ENCODE measurements around the gene ALPG. TPM values are rescaled to one million over a fixed set of nuclear protein-coding genes. Genes with fewer than 3 reads are reported as not detected.
A peak's percentile ranks its signal among the peaks of the same experiment; 100 is the strongest.

ALPG gene
- total and polyA plus RNA-seq, 2 of the 4 experiments (the other 2 are of a cell fraction): not detected

GRCh38 chr2:232372231-232373208, 34.1 kb upstream of the ALPG start:
- peak; percentile 93 for TF ChIP-seq CEBPB (IDR thresholded peaks at IDR 0.05; ENCODE audit: low read depth, low read length)
- no peak for TF ChIP-seq NFE2L2 (IDR thresholded peaks at IDR 0.05; ENCODE audit: low read depth, low read length)
- TF ChIP-seq CHD1 (IDR thresholded peaks at IDR 0.05; ENCODE audit: low read depth, low read length): no peak
- in situ Hi-C loops (cut with MboI; ENCODE audit: low sequenced_read_pairs): no loop called here
- 81% methylated on average over 7 of the region's 18 CpGs; no CpG with 5 or more reads in 1 of the 2 experiments for WGBS, 2 experiments (ENCODE audit: extremely low coverage in 2 of 2, insufficient read length in 1 of 2)

More at GRCh38 chr2:232372231-232373208, 34.1 kb upstream of the ALPG start:
- Histone ChIP-seq H3K56ac (ENCODE audit: extremely low read depth, insufficient read depth, low read length) (no peak overlapping the region), H3K9ac (ENCODE audit: low read depth, low read length) (no peak overlapping the region), H4K91ac (ENCODE audit: insufficient read depth, low read depth, low read length) (no peak overlapping the region), H3K4me2 (ENCODE audit: low read depth, low read length) (no peak overlapping the region), H2BK15ac (ENCODE audit: low read depth, low read length) (no peak overlapping the region), H2AFZ (replicated peaks; ENCODE audit: low read length, poor library complexity) (no peak overlapping the region), H3K27ac (ENCODE audit: insufficient read depth, low read length) (no peak overlapping the region), H3K79me1 (ENCODE audit: low read depth in 1 of 2, low read length in 2 of 2) (no peaks in the 10 kb centered on the region), H3K4me3 (ENCODE audit: insufficient read depth, low read depth, low read length) (no peak overlapping the region), H2BK120ac (ENCODE audit: low read depth, low read length) (no peak overlapping the region), H2AK9ac (replicated peaks; ENCODE audit: low read depth, low read length, poor library complexity) (no peak overlapping the region), H3K9me3 (ENCODE audit: control insufficient read depth, insufficient read depth, low read length) (no peaks in the 10 kb centered on the region), H3K4me1 (ENCODE audit: control insufficient read depth, insufficient read depth, low read length) (no peaks in the 10 kb centered on the region; the same call in 1 of the 2 replicates), H3K14ac (replicated peaks; ENCODE audit: low read depth, low read length) (no peak overlapping the region; the same call in 1 of the 2 replicates), H3K18ac (ENCODE audit: low read depth, low read length) (no peak overlapping the region), H4K8ac (ENCODE audit: low read depth in 2 of 2, low read length in 2 of 2) (no peak overlapping the region), H2BK5ac (ENCODE audit: low read depth, low read length, poor library complexity, severe bottlenecking) (no peak overlapping the region), H2AK5ac (ENCODE audit: low read depth, low read length) (no peak overlapping the region), H4K20me1 (ENCODE audit: insufficient read depth, low read length) (no peaks in the 10 kb centered on the region), H4K5ac (ENCODE audit: low read depth, low read length) (no peak overlapping the region), H3K4ac (ENCODE audit: low read depth, low read length) (no peak overlapping the region), H3K9me1 (ENCODE audit: insufficient read depth, low read length) (no peaks in the 10 kb centered on the region), H3K23ac (ENCODE audit: low read depth, low read length) (no peak overlapping the region), H3K27me3 (ENCODE audit: control insufficient read depth, insufficient read depth, low read length) (peaks cover 36% of the 10 kb centered on the region), H2BK20ac (ENCODE audit: low read depth, low read length) (no peak overlapping the region), H3K36me3 (ENCODE audit: control insufficient read depth, insufficient read depth, low read length) (no peaks in the 10 kb centered on the region)
- dilution Hi-C loops (cut with HindIII; ENCODE audit: low sequenced_read_pairs, unreplicated experiment): no loop called here
- POLR2A ChIA-PET (ENCODE audit: unreplicated experiment): no interaction called here
- CTCF ChIA-PET: interaction anchor here (0.6 kb wide), 1 partner anchor 67 kb away, joined by 3 read pairs; no protein-coding TSS in a partner anchor
- peak; percentile 52 for DNase-seq
- no TSS peak for BruUV-seq (replicated peaks)
- ATAC-seq (ENCODE audit: low read depth): no peak
- intact Hi-C loops (cut with micrococcal nuclease): no loop called here
